Activated T-cell treated with anti-CD3 and anti-CD28 coated beads, Interleukin-2, amount 50 U/mL, for 4 hours (primary cell): ENCODE measurements around the gene HOXD9. TPM values are rescaled to one million over a fixed set of nuclear protein-coding genes. Genes with fewer than 3 reads are reported as not detected.
A peak's percentile ranks its signal among the peaks of the same experiment; 100 is the strongest.

Source experiments
- ATAC-seq, 2 donors: fragments of 200-7000 bp; cut with Tn5 transposase; one replicate each; pipeline ENCODE4 v1.10.0; 2021
- DNase-seq: peaks from one replicate; pipeline ENCODE4 v3.0.0-alpha.2; 2020
- H3K27me3 Mint-ChIP-seq: one replicate; pipeline ENCODE4 v1.8.0; 2021; ENCODE audit warnings: low read depth, mixed read lengths
- H3K36me3 Mint-ChIP-seq: one replicate; pipeline ENCODE4 v1.8.0; 2022; ENCODE audit warnings: mixed read lengths; ENCODE audit not compliant: insufficient read depth
- H3K4me1 Mint-ChIP-seq: one replicate; pipeline ENCODE4 v1.8.0; 2021; ENCODE audit warnings: low read depth, mixed read lengths
- H3K4me3 Mint-ChIP-seq: one replicate; pipeline ENCODE4 v1.8.0; 2021; ENCODE audit warnings: mild to moderate bottlenecking, moderate library complexity, mixed read lengths
- H3K9me3 Mint-ChIP-seq: one replicate; pipeline ENCODE4 v1.8.0; 2021; ENCODE audit warnings: mixed read lengths
- total RNA-seq, 3 donors: library from RNA; stranded (reverse); gene quantifications; one replicate each; pipeline ENCODE4 v1.2.1, GENCODE V29; 2021

The HOXD9 gene
- total RNA-seq, 3 donors from 2014 or later: not detected

DNA sequence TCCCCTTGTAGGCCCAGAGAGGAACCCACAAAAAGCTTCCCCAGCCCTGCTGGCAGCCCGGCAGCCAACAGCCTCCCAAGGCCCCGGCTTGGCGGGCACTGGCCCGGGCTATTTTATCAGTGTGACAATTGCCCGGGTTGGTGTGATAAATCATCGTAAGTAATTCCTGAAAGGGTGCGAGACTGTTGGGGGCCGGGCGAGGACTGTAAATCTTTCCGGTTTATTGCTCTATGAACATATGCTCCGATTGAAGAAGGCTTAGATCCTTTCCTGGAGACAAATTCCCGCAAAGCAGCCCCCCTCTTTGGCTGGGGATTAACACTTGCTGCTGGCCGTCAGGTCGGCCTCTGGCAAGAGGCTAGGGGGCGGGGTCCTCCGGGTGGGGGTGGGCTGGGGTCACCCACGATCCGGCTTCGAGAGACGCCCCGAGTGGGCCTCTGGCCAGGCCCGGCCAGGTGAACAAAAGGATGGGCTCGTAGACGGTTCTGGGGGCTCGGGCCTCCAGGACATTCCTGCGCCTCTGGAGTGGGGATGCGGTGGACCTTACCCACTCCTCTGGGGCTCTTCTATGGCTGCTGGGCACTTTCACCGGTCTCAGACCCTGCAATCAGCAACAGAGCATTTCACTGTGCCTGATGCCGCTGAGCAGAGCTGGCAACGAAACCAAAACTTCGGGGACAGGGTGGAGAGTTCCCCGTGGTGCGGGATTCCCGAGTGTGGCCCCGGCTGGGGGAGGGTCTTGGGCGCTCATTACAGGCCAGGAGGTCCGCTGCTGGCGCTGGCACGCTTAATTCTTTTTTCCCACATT is 36.5 kb downstream of the HOXD9 start:
- Mint-ChIP-seq H3K27me3 (peaks cover 87% of the 10 kb centered on the region), H3K4me3 (no peak overlapping the region), H3K4me1 (peaks cover 12% of the 10 kb centered on the region), H3K9me3 (peaks cover 4% of the 10 kb centered on the region), H3K36me3 (no peaks in the 10 kb centered on the region)
- ATAC-seq (peak in 1 of 2 donors; percentile 13), DNase-seq (no peak)

DNA sequence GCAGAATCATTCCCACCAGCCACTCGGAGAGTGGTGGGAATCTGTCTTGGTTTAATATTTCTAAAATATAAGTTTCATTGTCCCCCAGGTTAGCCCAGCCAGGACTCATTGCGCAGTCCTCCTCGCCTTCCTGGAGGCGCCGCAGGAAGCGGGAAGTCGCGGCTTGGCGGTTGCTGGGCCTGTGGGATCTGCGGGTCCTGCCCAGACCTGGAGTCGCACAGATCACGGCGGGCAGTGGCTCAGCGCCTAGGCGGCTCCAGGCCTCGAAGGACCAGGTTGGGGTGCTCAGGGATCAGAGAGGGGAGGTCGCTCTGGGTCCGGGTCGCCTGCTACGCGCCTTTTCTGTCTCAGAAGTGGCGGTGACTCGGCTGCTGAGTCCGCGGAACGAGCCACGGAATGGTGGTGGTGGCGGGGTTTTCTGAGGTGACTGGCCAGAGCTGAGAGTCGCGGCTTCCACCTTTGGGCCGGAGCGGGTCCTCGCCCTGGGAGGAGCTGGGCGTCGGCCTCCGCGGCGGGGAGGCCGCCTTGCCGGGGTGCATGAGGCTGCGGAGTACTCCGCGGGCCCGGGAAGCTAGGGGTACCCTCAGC is 37.2 kb downstream of the HOXD9 start:
- Mint-ChIP-seq H3K9me3 (peaks cover 7% of the 10 kb centered on the region), H3K4me1 (peaks cover 14% of the 10 kb centered on the region), H3K36me3 (no peaks in the 10 kb centered on the region), H3K27me3 (peaks cover 87% of the 10 kb centered on the region), H3K4me3 (no peak overlapping the region)
- ATAC-seq: peak in 1 of 2 donors; percentile 38
- DNase-seq: no peak

DNA sequence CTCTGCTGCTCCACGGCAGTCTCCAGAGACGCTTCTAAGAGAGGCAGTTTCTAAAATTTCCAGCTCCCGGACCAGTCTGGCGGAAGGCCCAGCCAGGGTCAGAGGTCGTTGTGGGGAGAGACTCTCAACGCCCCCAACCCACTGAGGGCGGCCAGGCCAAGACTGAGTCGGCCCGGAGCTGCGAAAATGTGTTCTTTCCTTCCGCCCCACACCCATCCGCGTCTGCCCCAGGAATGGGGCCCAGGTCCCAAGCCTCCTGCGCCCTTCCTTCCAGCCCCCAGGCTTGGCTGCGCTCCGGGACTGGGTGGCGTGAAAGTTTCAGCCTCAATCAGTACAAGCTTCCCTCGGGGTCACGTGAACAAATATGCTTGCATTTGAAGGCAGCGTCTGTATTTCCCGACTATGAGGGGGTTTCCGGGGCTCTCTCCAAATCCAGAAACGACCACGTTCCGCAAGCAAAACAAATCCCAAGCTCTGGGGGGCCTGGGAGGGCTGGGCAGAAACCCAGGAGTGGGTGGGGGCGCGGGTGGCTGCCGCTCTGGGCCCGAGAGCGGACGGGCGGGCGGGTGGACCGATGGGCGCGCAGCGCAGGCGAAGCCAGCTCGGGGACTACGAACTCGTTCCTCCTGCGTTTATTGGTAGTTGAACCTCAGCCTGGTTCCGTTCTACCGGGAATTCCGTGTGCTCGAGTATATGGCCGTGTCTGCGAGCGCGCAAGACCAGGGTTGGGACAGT is 37.9 kb downstream of the HOXD9 start:
- no peak for DNase-seq
- ATAC-seq: peak in 1 of 2 donors; percentile 12
- Mint-ChIP-seq H3K36me3 (no peaks in the 10 kb centered on the region), H3K9me3 (peaks cover 7% of the 10 kb centered on the region), H3K27me3 (peaks cover 88% of the 10 kb centered on the region), H3K4me1 (peaks cover 14% of the 10 kb centered on the region), H3K4me3 (no peak overlapping the region)

DNA sequence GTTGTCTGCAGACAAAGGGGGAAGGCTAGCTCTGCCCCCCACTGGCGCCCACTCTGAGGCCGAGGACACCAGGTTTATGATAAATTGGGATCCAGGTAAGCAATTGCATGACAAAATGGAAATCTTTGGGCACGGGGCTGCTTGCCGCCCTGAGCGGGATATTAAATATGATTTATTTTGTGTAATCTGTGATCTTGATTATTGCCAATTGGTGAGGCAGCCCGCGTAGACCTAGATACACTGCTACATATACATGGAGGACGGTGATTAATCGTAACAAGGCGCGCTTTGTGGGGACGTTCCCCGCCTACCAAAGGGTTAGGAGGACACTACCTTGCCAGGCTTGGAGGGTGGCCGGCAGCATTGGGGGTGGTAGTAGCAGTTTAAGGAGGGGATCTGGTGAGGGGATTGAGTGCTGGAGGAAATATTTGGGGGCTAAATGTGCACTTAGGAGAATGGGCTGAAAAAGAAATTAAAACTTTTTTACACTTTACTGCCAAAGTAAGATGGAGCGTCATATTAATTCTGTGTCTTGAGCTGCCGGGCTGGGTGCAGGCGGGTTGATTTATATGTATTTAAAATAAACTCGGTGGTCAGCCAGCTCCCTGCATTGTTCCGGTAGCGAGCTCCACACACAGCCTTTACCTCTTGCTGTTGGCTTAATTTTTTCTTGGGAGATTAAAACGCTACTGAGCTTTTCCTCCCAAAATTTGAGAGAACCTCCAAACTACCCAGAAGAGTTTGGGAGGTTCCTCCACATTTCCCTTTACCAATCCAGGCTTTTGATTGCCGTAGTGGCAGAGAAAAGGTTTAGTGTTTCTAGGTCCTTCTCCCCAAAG is 38.7 kb downstream of the HOXD9 start:
- peaks cover 7% of the 10 kb centered on the region for H3K9me3 Mint-ChIP-seq
- no peaks in the 10 kb centered on the region for H3K36me3 Mint-ChIP-seq
- peaks cover 90% of the 10 kb centered on the region for H3K27me3 Mint-ChIP-seq
- no peak overlapping the region for H3K4me3 Mint-ChIP-seq
- peaks cover 14% of the 10 kb centered on the region for H3K4me1 Mint-ChIP-seq
- ATAC-seq: no peak
- DNase-seq: no peak

DNA sequence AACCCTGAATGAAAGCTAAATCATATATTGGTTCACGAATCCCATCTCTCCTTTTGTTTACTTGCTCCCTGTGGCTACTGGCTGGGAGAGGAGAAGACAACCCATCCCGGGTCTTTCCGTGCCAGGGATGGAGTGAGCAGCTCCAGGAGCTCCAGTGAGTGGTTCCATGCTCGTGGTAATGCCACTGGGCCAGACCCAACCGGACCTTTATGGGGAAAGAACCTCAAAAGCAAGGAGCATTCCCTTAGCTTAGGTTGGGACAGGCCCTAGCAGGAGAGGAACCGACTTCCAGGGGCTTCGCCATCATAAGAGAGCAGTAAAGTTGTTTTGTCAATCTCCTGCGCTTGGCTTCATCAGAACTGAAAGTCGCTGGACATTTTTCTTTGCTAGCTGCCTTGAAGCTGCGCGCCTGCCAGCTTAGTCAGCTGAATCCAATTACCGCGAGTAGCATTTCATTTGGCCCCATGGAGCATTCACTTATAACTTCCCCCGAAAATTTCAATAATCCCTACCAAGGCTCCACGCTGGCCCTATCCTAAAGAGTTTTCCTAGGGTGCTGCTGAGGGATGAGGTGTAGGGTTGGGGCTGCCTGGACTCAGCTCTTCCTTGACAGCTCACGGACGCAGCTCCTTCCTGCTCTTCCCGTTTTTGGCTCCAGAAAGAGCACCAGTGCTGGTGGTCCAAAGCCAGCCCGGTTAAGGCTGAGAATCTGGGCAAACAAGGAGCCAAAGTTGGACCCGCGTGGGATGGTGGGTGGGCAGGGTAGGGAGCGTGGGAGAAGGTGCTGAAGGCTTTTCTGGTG is 39.5 kb downstream of the HOXD9 start:
- Mint-ChIP-seq H3K4me3 (no peak overlapping the region), H3K36me3 (no peaks in the 10 kb centered on the region), H3K27me3 (peaks cover 91% of the 10 kb centered on the region), H3K9me3 (peaks cover 7% of the 10 kb centered on the region), H3K4me1 (peaks cover 12% of the 10 kb centered on the region)
- DNase-seq: no peak
- no peak for ATAC-seq

DNA sequence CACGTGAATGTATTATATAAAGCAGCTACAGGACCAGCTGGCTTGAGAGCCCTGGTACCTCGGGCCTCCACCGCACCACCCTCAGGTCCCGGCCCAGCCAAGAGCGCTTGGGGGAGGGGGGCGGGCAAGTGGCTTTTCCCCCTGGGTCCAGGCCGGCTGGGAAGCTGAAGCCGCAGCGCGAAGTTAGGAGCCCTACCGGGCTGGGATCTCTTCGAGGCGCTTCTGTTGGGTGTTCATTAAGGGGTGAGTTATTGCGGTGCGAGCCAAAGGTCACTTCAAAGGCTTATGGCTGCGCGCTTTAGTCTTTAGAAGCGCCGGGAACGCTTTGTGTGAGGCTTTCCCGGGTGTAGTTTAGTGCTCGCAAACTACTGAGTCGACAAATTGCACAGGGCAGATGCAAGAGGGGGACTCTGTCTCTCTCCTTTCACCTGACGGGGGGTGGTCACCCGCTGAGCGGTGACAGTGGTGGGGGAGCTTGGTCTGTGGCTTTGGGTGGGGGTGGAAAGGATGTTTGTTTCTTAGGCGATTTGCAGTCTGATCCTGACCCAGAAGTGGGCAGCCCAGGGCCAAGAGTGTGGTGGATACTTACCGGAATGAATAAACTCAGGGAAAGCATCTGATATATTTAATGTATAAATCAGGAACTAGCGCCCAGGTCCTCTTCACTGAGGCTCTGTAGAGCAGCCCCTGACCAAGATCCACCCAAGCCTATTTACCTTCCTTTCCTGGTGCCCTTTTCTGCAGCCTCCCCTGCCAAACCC is 40.6 kb downstream of the HOXD9 start:
- no peak overlapping the region for H3K4me3 Mint-ChIP-seq
- no peak for DNase-seq
- H3K9me3 Mint-ChIP-seq: peaks cover 7% of the 10 kb centered on the region
- H3K36me3 Mint-ChIP-seq: no peaks in the 10 kb centered on the region
- peaks cover 7% of the 10 kb centered on the region for H3K4me1 Mint-ChIP-seq
- peaks cover 93% of the 10 kb centered on the region for H3K27me3 Mint-ChIP-seq
- ATAC-seq: no peak

DNA sequence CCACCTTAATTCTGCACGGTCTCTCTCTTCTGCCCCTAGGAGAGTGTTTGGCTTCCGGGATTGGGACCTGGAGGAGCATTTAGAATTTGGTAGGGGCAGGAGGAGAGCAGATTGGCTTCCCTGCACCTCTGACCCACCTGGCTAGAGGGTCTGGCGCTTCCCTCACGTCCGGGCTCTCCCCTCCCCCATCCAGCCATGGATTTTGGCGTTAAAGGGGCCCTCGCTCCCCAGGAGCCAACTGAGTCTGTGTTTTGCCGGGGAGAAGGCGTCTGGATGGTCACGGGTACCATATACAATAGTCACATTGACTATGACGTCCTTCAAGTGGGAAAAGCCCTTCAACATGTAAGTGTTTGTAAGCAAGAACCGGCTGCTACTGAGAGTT is 41.1 kb downstream of the HOXD9 start:
- no peak overlapping the region for H3K4me3 Mint-ChIP-seq
- peaks cover 92% of the 10 kb centered on the region for H3K27me3 Mint-ChIP-seq

DNA sequence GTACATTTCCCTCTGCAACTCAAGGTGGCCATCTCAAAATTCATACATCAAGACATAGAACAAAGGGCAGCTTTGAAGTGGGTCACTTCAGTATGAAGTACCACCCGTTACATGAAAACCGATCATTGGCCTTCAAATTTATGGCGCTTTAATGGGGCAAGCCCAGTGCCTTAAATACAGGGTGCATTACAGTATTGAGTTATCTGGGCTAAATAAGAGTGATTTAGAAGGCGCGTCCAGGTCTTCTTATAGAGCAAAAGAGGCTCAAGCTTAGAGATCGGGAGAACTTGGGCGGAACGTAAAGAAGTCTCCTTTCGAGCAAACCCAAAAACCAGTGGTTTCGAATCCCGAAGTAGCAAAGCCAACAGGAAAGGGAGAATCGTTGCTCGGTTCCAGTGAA is 41.7 kb downstream of the HOXD9 start:
- no peaks in the 10 kb centered on the region for H3K36me3 Mint-ChIP-seq
- peaks cover 92% of the 10 kb centered on the region for H3K27me3 Mint-ChIP-seq
- H3K9me3 Mint-ChIP-seq: peaks cover 7% of the 10 kb centered on the region
- ATAC-seq (no peak), DNase-seq (no peak)
- H3K4me3 Mint-ChIP-seq: no peak overlapping the region
- H3K4me1 Mint-ChIP-seq: peaks cover 5% of the 10 kb centered on the region

More for the DNA sequence above, 41.1 kb downstream of the HOXD9 start:
- DNase-seq (no peak), ATAC-seq (no peak)
- peaks cover 5% of the 10 kb centered on the region for H3K4me1 Mint-ChIP-seq
- H3K36me3 Mint-ChIP-seq: no peaks in the 10 kb centered on the region
- H3K9me3 Mint-ChIP-seq: peaks cover 7% of the 10 kb centered on the region

DNA sequence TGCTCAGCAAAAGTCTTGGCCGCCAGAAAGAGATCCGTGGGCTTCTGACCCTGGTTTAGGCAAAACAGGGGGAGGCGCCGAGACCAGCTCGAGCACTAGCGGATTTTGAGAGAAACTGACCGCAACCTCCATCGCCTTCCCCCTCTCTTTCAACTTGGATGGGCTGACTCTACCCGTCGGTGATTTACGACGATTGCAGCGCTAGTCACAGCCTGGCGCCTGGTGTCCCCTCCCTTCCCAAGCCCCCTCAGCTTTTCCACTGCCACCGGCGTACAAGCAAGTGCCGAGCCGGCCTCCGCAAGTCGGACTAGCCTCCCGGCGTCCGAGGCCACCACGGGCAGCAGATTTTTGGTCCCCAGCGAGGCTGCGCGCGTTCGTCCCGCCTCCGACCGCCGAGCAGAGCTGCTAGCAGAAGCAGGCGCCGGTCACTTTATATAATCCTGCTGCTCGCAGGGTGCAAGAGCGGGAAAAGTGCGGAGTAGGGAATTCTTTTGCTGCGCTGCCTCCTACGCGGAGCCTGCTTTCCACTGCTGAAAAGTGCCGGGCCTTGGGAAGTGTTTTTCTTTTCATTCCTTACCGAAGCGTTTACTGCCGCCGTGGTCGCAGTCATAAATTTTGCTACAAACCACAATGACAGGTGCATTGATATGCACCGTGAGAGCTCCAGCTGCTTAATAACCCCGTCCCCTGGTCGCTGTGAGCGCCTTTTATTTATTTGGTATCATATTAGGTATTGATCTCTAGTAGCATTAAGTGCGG is 42.3 kb downstream of the HOXD9 start:
- DNase-seq: no peak
- Mint-ChIP-seq H3K4me3 (no peak overlapping the region), H3K36me3 (no peaks in the 10 kb centered on the region), H3K9me3 (peaks cover 7% of the 10 kb centered on the region), H3K4me1 (peaks cover 5% of the 10 kb centered on the region), H3K27me3 (peaks cover 92% of the 10 kb centered on the region)
- no peak for ATAC-seq

DNA sequence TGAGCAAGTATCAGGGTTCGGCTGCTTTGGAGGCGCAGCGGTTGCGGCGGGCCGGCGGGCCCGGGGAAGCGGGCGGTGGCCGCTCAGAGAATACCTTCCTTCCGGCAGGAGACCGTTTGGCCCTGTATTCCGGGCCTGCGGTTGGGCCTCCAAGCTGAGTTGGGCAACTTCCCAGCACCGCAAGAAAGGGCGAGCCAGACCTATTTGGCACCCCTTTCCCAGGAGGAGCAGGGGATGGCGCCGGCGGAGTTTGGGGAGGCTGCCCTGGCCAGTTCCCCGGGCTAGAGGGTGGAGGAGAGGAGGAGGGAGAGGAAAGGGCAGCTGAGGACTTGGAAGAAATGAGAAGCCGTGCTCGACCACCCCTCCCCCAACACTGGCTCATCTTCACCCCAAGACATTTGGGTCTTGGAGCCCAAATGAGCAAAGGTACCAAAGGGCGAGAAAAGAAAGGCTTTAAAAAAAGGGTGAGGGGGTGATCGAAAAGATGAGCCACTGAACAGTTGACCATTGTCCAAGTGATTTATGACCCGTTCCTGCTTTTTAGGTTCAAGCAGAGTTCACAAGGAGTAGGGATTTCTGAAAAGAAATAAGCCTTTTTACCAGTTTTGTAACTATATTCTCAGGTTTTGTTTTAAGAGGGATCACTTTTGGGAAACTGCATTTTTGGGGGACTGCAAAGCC is 43.0 kb downstream of the HOXD9 start:
- H3K27me3 Mint-ChIP-seq: peaks cover 92% of the 10 kb centered on the region
- no peak overlapping the region for H3K4me3 Mint-ChIP-seq
- no peak for ATAC-seq

DNA sequence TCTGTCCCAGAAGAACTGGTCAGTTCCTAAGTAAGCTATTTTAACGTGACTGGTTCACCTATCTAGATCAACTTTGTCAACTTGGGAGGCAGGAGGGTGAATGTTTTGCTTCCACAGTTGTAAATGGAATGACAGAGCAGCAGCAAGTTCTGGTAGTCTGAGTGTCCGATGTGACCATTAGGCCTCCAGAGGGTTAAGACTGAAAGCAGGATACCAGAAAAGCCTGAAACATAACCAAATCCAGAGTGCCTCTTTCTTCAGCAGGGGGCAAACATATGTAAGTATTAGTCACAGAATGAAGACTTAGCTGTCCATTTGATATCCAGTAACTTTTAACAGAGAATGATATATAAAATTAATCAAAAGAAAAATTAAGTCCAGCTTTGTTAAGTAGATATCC is 43.8 kb downstream of the HOXD9 start:
- no peaks in the 10 kb centered on the region for H3K36me3 Mint-ChIP-seq
- ATAC-seq (no peak), DNase-seq (no peak)
- H3K4me1 Mint-ChIP-seq: peaks cover 3% of the 10 kb centered on the region
- peaks cover 7% of the 10 kb centered on the region for H3K9me3 Mint-ChIP-seq
- H3K27me3 Mint-ChIP-seq: peaks cover 92% of the 10 kb centered on the region
- no peak overlapping the region for H3K4me3 Mint-ChIP-seq

More for the DNA sequence above, 43.0 kb downstream of the HOXD9 start:
- no peaks in the 10 kb centered on the region for H3K36me3 Mint-ChIP-seq
- H3K4me1 Mint-ChIP-seq: peaks cover 5% of the 10 kb centered on the region
- no peak for DNase-seq
- peaks cover 7% of the 10 kb centered on the region for H3K9me3 Mint-ChIP-seq

DNA sequence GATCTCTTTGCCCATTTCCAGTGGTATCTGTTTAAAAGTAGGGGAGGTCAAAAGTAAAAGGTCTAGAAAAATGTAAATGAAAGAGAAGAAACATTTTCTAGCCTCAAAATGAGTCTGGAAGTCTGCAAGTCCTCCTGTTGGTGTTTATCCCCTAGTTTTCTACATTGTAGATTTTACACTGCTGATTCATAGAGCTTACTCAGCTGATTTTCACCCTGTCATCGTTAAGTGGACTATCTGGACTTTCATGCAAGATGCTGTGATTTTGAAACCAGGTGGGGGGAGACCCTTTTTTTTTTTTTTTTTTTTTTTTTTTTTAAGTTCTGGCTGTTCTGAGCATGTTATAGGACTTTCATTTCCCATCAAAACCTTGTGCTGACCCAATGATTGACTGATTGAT is 44.9 kb downstream of the HOXD9 start:
- DNase-seq: no peak
- Mint-ChIP-seq H3K27me3 (peaks cover 90% of the 10 kb centered on the region), H3K36me3 (no peaks in the 10 kb centered on the region), H3K4me3 (no peak overlapping the region), H3K4me1 (peaks cover 2% of the 10 kb centered on the region), H3K9me3 (peaks cover 7% of the 10 kb centered on the region)
- ATAC-seq: no peak
